DOHH2 (cell line): ENCODE measurements around the gene TMEM187.

Experiments used
- H3F3A ChIP-seq: fragments of 200-600 bp; sonication (generic), shearing (Covaris generic); 2 replicates; pipeline ENCODE4 v1.6.0; 2016; ENCODE audit warnings: antibody characterized with exemption, mild to moderate bottlenecking; ENCODE audit not compliant: control insufficient read depth, insufficient read depth
- H3K27ac ChIP-seq: fragments of 200-600 bp; sonication (generic); 2 replicates; pipeline ENCODE4 v1.5.1; 2014; ENCODE audit warnings: low read depth, mild to moderate bottlenecking, low read length, moderate library complexity
- H3K27me3 ChIP-seq: fragments of 200-600 bp; sonication (generic); 2 replicates; pipeline ENCODE4 v1.6.1; 2014; ENCODE audit warnings: mild to moderate bottlenecking, low read length, mixed read lengths; ENCODE audit not compliant: control insufficient read depth
- H3K36me3 ChIP-seq: fragments of 200-600 bp; sonication (generic); 2 replicates; pipeline ENCODE4 v1.6.1; 2014; ENCODE audit warnings: mild to moderate bottlenecking, low read length, moderate library complexity, mixed read lengths; ENCODE audit not compliant: control insufficient read depth
- H3K4me1 ChIP-seq: fragments of 200-600 bp; sonication (generic); 2 replicates; pipeline ENCODE4 v1.6.1; 2014; ENCODE audit warnings: mild to moderate bottlenecking, low read length, mixed read lengths; ENCODE audit not compliant: control insufficient read depth
- H3K4me2 ChIP-seq: fragments of 200-600 bp; sonication (generic); 2 replicates; pipeline ENCODE4 v1.6.0; 2014; ENCODE audit warnings: mild to moderate bottlenecking, low read length, moderate library complexity
- H3K4me3 ChIP-seq: fragments of 200-600 bp; sonication (generic); 2 replicates; pipeline ENCODE4 v1.5.1; 2014; ENCODE audit warnings: mild to moderate bottlenecking, low read length, mixed read lengths
- H3K79me2 ChIP-seq: fragments of 200-600 bp; sonication (generic); 2 replicates; pipeline ENCODE4 v1.6.1; 2014; ENCODE audit warnings: mild to moderate bottlenecking, low read length, mixed read lengths; ENCODE audit not compliant: control insufficient read depth
- H3K9me2 ChIP-seq: fragments of 200-600 bp; sonication (generic); replicated peaks from 2 replicates; pipeline ENCODE4 v1.6.1; 2014; ENCODE audit warnings: mild to moderate bottlenecking, low read length, mixed read lengths; ENCODE audit not compliant: control insufficient read depth
- H3K9me3 ChIP-seq: fragments of 200-600 bp; sonication (generic); 2 replicates; pipeline ENCODE4 v1.6.1; 2014; ENCODE audit warnings: antibody characterized with exemption, low read length, mixed read lengths; ENCODE audit not compliant: control insufficient read depth, insufficient read depth
- H4K20me1 ChIP-seq: fragments of 200-600 bp; sonication (generic); 2 replicates; pipeline ENCODE4 v1.6.0; 2014; ENCODE audit warnings: low read depth, mild to moderate bottlenecking, antibody characterized with exemption, low read length, moderate library complexity; ENCODE audit not compliant: control insufficient read depth, insufficient read depth
- CTCF ChIP-seq: fragments of 200-600 bp; sonication (generic); IDR thresholded peaks from one replicate; pipeline ENCODE4 v1.5.1; 2014; ENCODE audit warnings: antibody characterized with exemption, mild to moderate bottlenecking, low read depth, low read length; ENCODE audit not compliant: poor library complexity, severe bottlenecking
- EZH2phosphoT487 ChIP-seq: fragments of 200-600 bp; sonication (generic); IDR thresholded peaks from 2 replicates; pipeline ENCODE4 v1.6.1; 2017; ENCODE audit warnings: borderline replicate concordance, mild to moderate bottlenecking, antibody characterized with exemption, low read length, moderate library complexity, mixed read lengths

Gene TMEM187

GRCh38 chrX:154027022-154027402, 54.5 kb downstream of the TMEM187 start:
- Histone ChIP-seq H3K36me3 (peaks cover 3% of the 10 kb centered on the region), H3K79me2 (no peaks in the 10 kb centered on the region), H3K4me2 (no peak overlapping the region), H3K9me3 (no peaks in the 10 kb centered on the region), H3K9me2 (no peaks in the 10 kb centered on the region), H4K20me1 (no peaks in the 10 kb centered on the region), H3F3A (no peaks in the 10 kb centered on the region), H3K27me3 (no peaks in the 10 kb centered on the region), H3K4me3 (no peak overlapping the region), H3K4me1 (no peaks in the 10 kb centered on the region), H3K27ac (no peak overlapping the region)
- TF ChIP-seq EZH2phosphoT487: no peak

GRCh38 chrX:154027986-154028385, 55.4 kb downstream of the TMEM187 start:
- H3K4me3 ChIP-seq: no peak overlapping the region

GRCh38 chrX:154028502-154029184, 56.1 kb downstream of the TMEM187 start:
- Histone ChIP-seq H3K27ac (no peak overlapping the region), H3K4me3 (no peak overlapping the region), H3K79me2 (no peaks in the 10 kb centered on the region), H3F3A (no peaks in the 10 kb centered on the region), H3K4me1 (no peaks in the 10 kb centered on the region), H3K36me3 (peaks cover 3% of the 10 kb centered on the region), H4K20me1 (no peaks in the 10 kb centered on the region), H3K9me3 (no peaks in the 10 kb centered on the region), H3K27me3 (no peaks in the 10 kb centered on the region), H3K4me2 (no peak overlapping the region), H3K9me2 (no peaks in the 10 kb centered on the region)
- no peak for TF ChIP-seq EZH2phosphoT487
- TF ChIP-seq CTCF: no peak

More at GRCh38 chrX:154027986-154028385, 55.4 kb downstream of the TMEM187 start:
- Histone ChIP-seq H3K79me2 (no peaks in the 10 kb centered on the region), H3K9me2 (no peaks in the 10 kb centered on the region), H4K20me1 (no peaks in the 10 kb centered on the region), H3K36me3 (peaks cover 3% of the 10 kb centered on the region), H3K27ac (no peak overlapping the region), H3K4me1 (no peaks in the 10 kb centered on the region), H3K4me2 (no peak overlapping the region), H3K9me3 (no peaks in the 10 kb centered on the region), H3F3A (no peaks in the 10 kb centered on the region), H3K27me3 (no peaks in the 10 kb centered on the region)
- TF ChIP-seq CTCF (no peak), EZH2phosphoT487 (no peak)

- no peak overlapping the region for H3K27ac ChIP-seq
- H3K27me3 ChIP-seq: no peaks in the 10 kb centered on the region
- H3K4me2 ChIP-seq: no peak overlapping the region
- TF ChIP-seq EZH2phosphoT487 (no peak), CTCF (no peak)
- no peaks in the 10 kb centered on the region for H3K9me2 ChIP-seq
- no peak overlapping the region for H3K4me3 ChIP-seq
- peaks cover 3% of the 10 kb centered on the region for H3K36me3 ChIP-seq
- H3K4me1 ChIP-seq: no peaks in the 10 kb centered on the region
- no peaks in the 10 kb centered on the region for H4K20me1 ChIP-seq
- H3K9me3 ChIP-seq: no peaks in the 10 kb centered on the region
- H3K79me2 ChIP-seq: peaks cover under 1% of the 10 kb centered on the region
- no peaks in the 10 kb centered on the region for H3F3A ChIP-seq
Observed at GRCh38 chrX:154029439-154029838, 56.9 kb downstream of the TMEM187 start.
